ENCODE measurements around the gene UBE2R2.
"Not testable (repeated sequence)": the region's sequence is repeated elsewhere in the genome, so short reads cannot be mapped to it uniquely, and the experiment has no call there.

UBE2R2 gene

GRCh38 chr9:33797837-33798236 is 19.1 kb upstream of the UBE2R2 start:
- DNase-seq (ENCODE audit: low read depth): no peak
- no peak overlapping the region for H3K4me3 ChIP-seq (ENCODE audit: low read depth, low read length)

- H3K4me3 ChIP-seq (ENCODE audit: low read depth, low read length): no peak overlapping the region
- no peak for DNase-seq (ENCODE audit: low read depth)
These were observed 18.4 kb upstream of the UBE2R2 start for GRCh38 chr9:33798545-33798944.

GRCh38 chr9:33799928-33800704 is 16.8 kb upstream of the UBE2R2 start:
- no peak overlapping the region for H3K4me3 ChIP-seq (ENCODE audit: low read depth, low read length)
- no peak for DNase-seq (ENCODE audit: low read depth)

GRCh38 chr9:33800886-33801285 is 16.1 kb upstream of the UBE2R2 start:
- no peak overlapping the region for H3K4me3 ChIP-seq (ENCODE audit: low read depth, low read length)
- DNase-seq (ENCODE audit: low read depth): no peak

- not testable (repeated sequence) for H3K4me3 ChIP-seq (ENCODE audit: low read depth, low read length); DNase-seq (ENCODE audit: low read depth)
These were observed 14.9 kb upstream of the UBE2R2 start for GRCh38 chr9:33801943-33802500.

- not testable (repeated sequence) for H3K4me3 ChIP-seq (ENCODE audit: low read depth, low read length); DNase-seq (ENCODE audit: low read depth)
These were observed 12.8 kb upstream of the UBE2R2 start for GRCh38 chr9:33804196-33804595.

GRCh38 chr9:33807156-33807555 is 9.8 kb upstream of the UBE2R2 start:
- not testable (repeated sequence) for H3K4me3 ChIP-seq (ENCODE audit: low read depth, low read length); DNase-seq (ENCODE audit: low read depth)

- not testable (repeated sequence) for H3K4me3 ChIP-seq (ENCODE audit: low read depth, low read length); DNase-seq (ENCODE audit: low read depth)
These were observed 8.0 kb upstream of the UBE2R2 start for GRCh38 chr9:33808979-33809322.

- no peak for DNase-seq (ENCODE audit: low read depth)
- no peak overlapping the region for H3K4me3 ChIP-seq (ENCODE audit: low read depth, low read length)
These were observed 7.5 kb upstream of the UBE2R2 start for GRCh38 chr9:33809506-33809905.

- peak; percentile 34 for DNase-seq (ENCODE audit: low read depth)
- no peak overlapping the region for H3K4me3 ChIP-seq (ENCODE audit: low read depth, low read length)
These were observed 3.0 kb upstream of the UBE2R2 start for GRCh38 chr9:33813712-33814641.

- no peak overlapping the region for H3K4me3 ChIP-seq (ENCODE audit: low read depth, low read length)
- no peak for DNase-seq (ENCODE audit: low read depth)
These were observed 1.2 kb upstream of the UBE2R2 start for GRCh38 chr9:33815781-33816180.

GRCh38 chr9:33817327-33818166 is 587 bp downstream of the UBE2R2 start:
- peak; percentile 38 for DNase-seq (ENCODE audit: low read depth)
- peak overlapping the region; percentile 89 for H3K4me3 ChIP-seq (ENCODE audit: low read depth, low read length)

GRCh38 chr9:33818167-33818846 is 1.3 kb downstream of the UBE2R2 start:
- peak overlapping the region; percentile 89 for H3K4me3 ChIP-seq (ENCODE audit: low read depth, low read length)
- DNase-seq (ENCODE audit: low read depth): no peak

- peak overlapping the region; percentile 89 for H3K4me3 ChIP-seq (ENCODE audit: low read depth, low read length)
- no peak for DNase-seq (ENCODE audit: low read depth)
These were observed 2.0 kb downstream of the UBE2R2 start for GRCh38 chr9:33818847-33819500.

- H3K4me3 ChIP-seq (ENCODE audit: low read depth, low read length): no peak overlapping the region
- no peak for DNase-seq (ENCODE audit: low read depth)
These were observed 3.3 kb downstream of the UBE2R2 start for GRCh38 chr9:33820231-33820745.

GRCh38 chr9:33823801-33824200 is 6.8 kb downstream of the UBE2R2 start:
- DNase-seq (ENCODE audit: low read depth): no peak

GRCh38 chr9:33827285-33827684 is 10.3 kb downstream of the UBE2R2 start:
- not testable (repeated sequence) for DNase-seq (ENCODE audit: low read depth)

More at GRCh38 chr9:33823801-33824200, 6.8 kb downstream of the UBE2R2 start:
- no peak overlapping the region for H3K4me3 ChIP-seq (ENCODE audit: low read depth, low read length)

GRCh38 chr9:33829641-33830230 is 12.8 kb downstream of the UBE2R2 start:
- not testable (repeated sequence) for H3K4me3 ChIP-seq (ENCODE audit: low read depth, low read length); DNase-seq (ENCODE audit: low read depth)

More at GRCh38 chr9:33827285-33827684, 10.3 kb downstream of the UBE2R2 start:
- not testable (repeated sequence) for H3K4me3 ChIP-seq (ENCODE audit: low read depth, low read length)
